T-cell (primary cell): Measurements from ENCODE around the gene RIPK3. TPM values are rescaled to one million over a fixed set of nuclear protein-coding genes. Genes with fewer than 3 reads are reported as not detected.

Experiments
- ATAC-seq, 4 experiments: fragments of 200-7000 bp in 3 of 4; fragments of 150-1000 bp in 1 of 4; cut with Tn5 transposase; replicated peaks in 1 of 4; 1 replicate in 3 of 4; 2 replicates in 1 of 4; pipeline ENCODE4 v1.10.0; 2021; ENCODE audit warnings: moderate library complexity in 3 of 4, mild to moderate bottlenecking in 2 of 4, moderate number of reproducible peaks in 1 of 4
- CTCF ChIA-PET, 2 donors: fragments of 300-600 bp; sonication (Branson Sonifier 250); formaldehyde crosslinking; loops; one replicate each; lab custom pipeline; 2022; ENCODE audit warnings: antibody characterized with exemption in 2 of 2; lab: Charles Lee
- POLR2A ChIA-PET, 2 donors: fragments of 300-600 bp; sonication (Branson Sonifier 250); formaldehyde crosslinking; loops; one replicate each; lab custom pipeline; 2022; ENCODE audit warnings: antibody characterized with exemption in 2 of 2; lab: Charles Lee
- DNase-seq, 35 experiments: peaks; one replicate each; pipeline versions ENCODE4 v3.0.0 to v3.0.0-alpha.2; 2013 to 2023
- H3K27ac ChIP-seq: one replicate; pipeline ENCODE4 v1.5.1; 2013; ENCODE audit warnings: low read length
- H3K27me3 ChIP-seq, 2 experiments: replicated peaks in 1 of 2; 1 replicate in 1 of 2; 2 replicates in 1 of 2; pipeline versions ENCODE4 v1.6.1 to v1.7.0; 2013; ENCODE audit warnings: low read length in 1 of 2, mixed read lengths in 1 of 2; ENCODE audit not compliant: control insufficient read depth in 2 of 2, insufficient read depth in 2 of 2; ENCODE audit errors: extremely low read depth in 1 of 2
- H3K36me3 ChIP-seq, 2 donors: 1 replicate in 1 of 2; 2 replicates in 1 of 2; pipeline versions ENCODE4 v1.6.1 to v1.7.0; 2013; ENCODE audit warnings: low read length in 1 of 2; ENCODE audit not compliant: control insufficient read depth in 2 of 2, insufficient read depth in 1 of 2; ENCODE audit errors: extremely low read depth in 1 of 2
- H3K4me1 ChIP-seq, 2 experiments: 1 replicate in 1 of 2; 2 replicates in 1 of 2; pipeline versions ENCODE4 v1.6.1 to v1.7.0; 2013; ENCODE audit warnings: low read length in 2 of 2, mixed read lengths in 1 of 2; ENCODE audit not compliant: insufficient read depth in 2 of 2, control insufficient read depth in 1 of 2; ENCODE audit errors: extremely low read depth in 1 of 2
- H3K4me3 ChIP-seq, 2 donors: 1 replicate in 1 of 2; 2 replicates in 1 of 2; pipeline versions ENCODE4 v1.5.1 to v1.7.0; 2013; ENCODE audit warnings: mild to moderate bottlenecking in 2 of 2, low read length in 1 of 2, moderate library complexity in 1 of 2; ENCODE audit not compliant: control insufficient read depth in 1 of 2; ENCODE audit errors: extremely low read depth in 1 of 2
- H3K9me3 ChIP-seq: 2 replicates; pipeline ENCODE4 v1.7.0; 2013
- H3K27ac Mint-ChIP-seq, 2 donors: one replicate each; pipeline ENCODE4 v1.8.0; 2020 to 2021; ENCODE audit warnings: mild to moderate bottlenecking in 2 of 2, mixed read lengths in 2 of 2
- H3K27me3 Mint-ChIP-seq, 2 donors: one replicate each; pipeline ENCODE4 v1.8.0; 2021 to 2022; ENCODE audit warnings: mixed read lengths in 2 of 2
- H3K36me3 Mint-ChIP-seq: one replicate; pipeline ENCODE4 v1.8.0; 2021; ENCODE audit warnings: mixed read lengths
- H3K4me1 Mint-ChIP-seq, 3 donors: one replicate each; pipeline ENCODE4 v1.8.0; 2020 to 2022; ENCODE audit warnings: mixed read lengths in 3 of 3, mild to moderate bottlenecking in 1 of 3
- H3K4me3 Mint-ChIP-seq, 3 donors: one replicate each; pipeline ENCODE4 v1.8.0; 2020 to 2022; ENCODE audit warnings: mild to moderate bottlenecking in 3 of 3, mixed read lengths in 3 of 3, moderate library complexity in 3 of 3
- H3K9me3 Mint-ChIP-seq, 3 donors: one replicate each; pipeline ENCODE4 v1.8.0; 2020 to 2022; ENCODE audit warnings: mixed read lengths in 3 of 3
- WGBS: methylation state at CpG from one replicate; pipeline ENCODE4 v1.1.5; 2013; ENCODE audit warnings: missing lambda C conversion rate; ENCODE audit not compliant: insufficient coverage; 5-methylcytosine and 5-hydroxymethylcytosine counted together
- total RNA-seq, 35 experiments: library from RNA in 6 of 35; stranded (reverse) in 6 of 35; fragments of 120-200 nt in 1 of 35; gene quantifications; one replicate each; pipeline versions ENCODE4 v1.2.1 to v1.2.4 and lab custom pipeline; 2013 to 2026

The RIPK3 gene
- total RNA-seq, 5 donors from 2014 or later (not counting 1 experiment from before 2014, with no cell fraction given), result 26.2 to 68.3 (median 59.2) TPM

DNA sequence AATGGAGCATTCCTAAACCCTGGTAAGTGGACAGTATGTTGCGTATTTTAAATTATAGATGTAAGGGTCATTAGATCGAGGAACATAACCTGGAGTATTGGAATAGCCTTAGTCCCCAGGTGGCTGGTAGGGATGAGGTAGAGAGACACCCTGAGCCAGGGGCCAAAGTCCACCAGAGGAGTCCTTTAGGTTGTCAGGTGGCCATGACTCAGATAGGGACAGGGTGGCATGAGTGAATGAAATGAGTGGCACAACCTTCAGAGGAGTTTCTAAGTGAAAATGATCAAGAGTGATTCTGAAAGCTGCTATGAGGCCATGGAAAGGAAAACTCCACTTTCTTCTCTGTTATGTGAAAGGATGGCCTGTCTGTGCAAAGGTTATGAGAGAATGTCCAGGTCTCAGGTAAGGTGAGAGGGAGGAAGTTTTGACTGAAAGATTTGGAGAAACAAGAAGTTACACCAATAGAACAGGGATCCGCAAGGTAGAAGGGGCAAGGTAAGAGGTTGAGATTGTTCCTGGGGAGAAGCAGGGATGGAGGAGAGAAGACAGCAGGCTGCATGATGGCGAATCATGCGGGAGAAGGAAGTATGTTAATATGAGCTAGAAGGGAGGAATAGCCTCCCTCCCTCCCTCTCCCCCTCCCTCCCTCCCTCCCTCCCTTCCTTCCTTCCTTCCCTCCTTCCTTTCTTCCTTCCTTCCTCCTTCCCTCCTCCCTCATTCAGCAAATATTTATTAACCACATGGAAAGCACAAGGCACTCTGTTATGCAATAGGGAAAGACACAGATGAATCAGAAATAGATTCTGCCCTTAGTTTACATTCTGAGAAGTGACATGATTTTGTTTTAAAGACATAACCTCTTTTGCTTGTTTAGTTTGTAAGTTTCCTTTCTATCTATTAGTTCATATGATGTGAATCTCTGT is 14.0 kb upstream of the RIPK3 start:
- ChIA-PET CTCF (interaction anchor here in 1 of 2 donors (0.6 kb wide), 1 partner anchor 252 kb away, joined by 4 read pairs; no protein-coding TSS in a partner anchor), POLR2A (no interaction called here)
- Histone ChIP-seq H3K27ac (no peak overlapping the region), H3K27me3 (peaks cover 0 to 27% of the 10 kb centered on the region in 2 experiments), H3K9me3 (no peaks in the 10 kb centered on the region), H3K4me3 (no peak overlapping the region), H3K36me3 (no peaks in the 10 kb centered on the region), H3K4me1 (no peaks in the 10 kb centered on the region)
- WGBS, result 33% methylated on average over 3 of the region's 5 CpGs
- no peak for ATAC-seq
- Mint-ChIP-seq H3K27ac (no peak overlapping the region), H3K9me3 (no peaks in the 10 kb centered on the region), H3K36me3 (no peaks in the 10 kb centered on the region), H3K4me3 (no peak overlapping the region), H3K4me1 (peaks cover 0 to 9% (median 0%) of the 10 kb centered on the region in 3 donors), H3K27me3 (peaks cover 44 to 51% of the 10 kb centered on the region in 2 donors)
- DNase-seq, result no peak

DNA sequence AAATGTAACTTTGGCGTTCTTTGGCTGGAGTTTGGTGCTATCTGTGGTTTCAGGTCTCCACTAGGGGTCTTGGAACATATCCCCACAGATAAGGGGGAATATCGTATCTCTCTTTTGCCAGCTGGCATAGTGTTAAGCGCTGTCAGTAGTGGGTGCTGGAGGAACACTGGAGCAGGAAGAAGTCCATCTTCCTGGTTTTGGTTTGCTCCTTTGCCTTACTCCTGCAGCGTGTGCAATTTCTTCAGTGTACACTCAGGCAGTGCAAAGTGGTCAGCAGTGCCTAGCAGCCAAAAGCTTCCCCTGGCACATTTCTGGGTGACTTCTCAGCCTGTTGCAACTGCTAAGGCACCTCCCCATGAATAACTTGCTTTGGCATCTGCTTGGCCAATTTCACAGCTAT is 11.7 kb upstream of the RIPK3 start:
- Mint-ChIP-seq H3K4me3 (no peak overlapping the region), H3K4me1 (peaks cover 0 to 9% (median 0%) of the 10 kb centered on the region in 3 donors), H3K27ac (no peak overlapping the region), H3K27me3 (peaks cover 49 to 63% of the 10 kb centered on the region in 2 donors), H3K9me3 (no peaks in the 10 kb centered on the region), H3K36me3 (no peaks in the 10 kb centered on the region)
- Histone ChIP-seq H3K9me3 (no peaks in the 10 kb centered on the region), H3K4me1 (no peaks in the 10 kb centered on the region), H3K27ac (no peak overlapping the region), H3K4me3 (no peak overlapping the region), H3K27me3 (peaks cover 0 to 36% of the 10 kb centered on the region in 2 experiments), H3K36me3 (no peaks in the 10 kb centered on the region)
- DNase-seq, result no peak
- POLR2A ChIA-PET, result interaction anchor here in 1 of 2 donors (0.7 kb wide), 1 partner anchor 107 kb away, joined by 4 read pairs; no protein-coding TSS in a partner anchor
- CTCF ChIA-PET, result interaction anchor here in 1 of 2 donors (0.6 kb wide), 1 partner anchor 47 kb away, joined by 6 read pairs; the partner anchor contains the start of gene NYNRIN
- WGBS, result 42% methylated on average over 3 of the region's 4 CpGs
- no peak for ATAC-seq

DNA sequence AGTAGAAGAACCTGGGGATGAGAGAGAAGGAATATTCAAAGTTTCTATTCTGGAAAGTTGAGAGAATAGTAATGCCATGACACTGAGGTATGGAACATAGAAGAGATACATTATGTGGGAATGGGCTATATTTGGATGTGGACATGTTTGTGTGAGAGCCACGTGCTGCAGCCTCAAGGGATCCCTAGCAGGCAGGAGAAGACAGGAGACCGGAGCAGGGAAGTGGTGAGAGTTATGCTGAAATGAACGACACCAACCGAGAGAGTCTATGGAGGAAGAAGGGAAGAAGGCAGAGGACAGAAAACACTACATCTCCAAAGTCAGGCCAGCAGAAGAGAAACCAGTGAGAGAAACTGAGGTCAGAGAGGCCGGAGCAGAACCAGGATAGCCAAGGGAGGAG is 10.0 kb upstream of the RIPK3 start:
- CTCF ChIA-PET, result no interaction called here
- WGBS, result 41% methylated on average over 2 of the region's 5 CpGs
- H3K4me3 Mint-ChIP-seq, result no peak overlapping the region

DNA sequence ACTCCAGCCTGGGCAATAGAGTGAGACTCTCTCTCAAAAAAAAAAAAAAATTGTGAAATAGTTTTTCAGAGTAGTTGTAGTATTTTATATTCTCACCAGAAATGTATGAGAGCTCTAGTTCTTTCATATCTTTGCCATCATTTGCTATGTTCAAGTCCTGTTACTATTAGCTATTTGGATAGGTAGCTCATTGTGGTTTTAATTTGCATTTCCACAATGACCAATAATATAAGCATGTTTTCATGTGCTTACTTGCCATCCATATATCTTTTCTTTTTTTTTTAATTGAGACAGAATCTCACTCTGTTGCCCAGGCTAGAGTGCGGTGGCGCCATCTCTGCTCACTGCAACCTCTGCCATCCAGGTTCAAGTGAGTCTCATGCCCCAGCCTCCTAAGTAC is 8.4 kb upstream of the RIPK3 start:
- Histone ChIP-seq H3K36me3 (no peaks in the 10 kb centered on the region), H3K27ac (no peak overlapping the region), H3K27me3 (peaks cover 0 to 47% of the 10 kb centered on the region in 2 experiments), H3K9me3 (no peaks in the 10 kb centered on the region), H3K4me1 (no peaks in the 10 kb centered on the region), H3K4me3 (no peak overlapping the region)
- Mint-ChIP-seq H3K27me3 (peaks cover 53 to 65% of the 10 kb centered on the region in 2 donors), H3K4me3 (no peak overlapping the region), H3K4me1 (no peaks in the 10 kb centered on the region), H3K9me3 (no peaks in the 10 kb centered on the region), H3K27ac (no peak overlapping the region), H3K36me3 (no peaks in the 10 kb centered on the region)
- WGBS, result 90% methylated on average over 2 of the region's 2 CpGs
- ChIA-PET CTCF (interaction anchor here (0.6 to 0.7 kb wide), 4 partner anchors 11 to 1056 kb away, joined by 3 to 6 read pairs (median 4); no protein-coding TSS in a partner anchor), POLR2A (interaction anchor here in 1 of 2 donors (0.6 kb wide), 1 partner anchor 10 kb away, joined by 3 read pairs; no protein-coding TSS in a partner anchor)
- DNase-seq, result no peak
- no peak for ATAC-seq

More for the DNA sequence above, 10.0 kb upstream of the RIPK3 start:
- Histone ChIP-seq H3K4me1 (no peaks in the 10 kb centered on the region), H3K4me3 (no peak overlapping the region), H3K9me3 (no peaks in the 10 kb centered on the region), H3K27me3 (peaks cover 0 to 42% of the 10 kb centered on the region in 2 experiments), H3K36me3 (no peaks in the 10 kb centered on the region), H3K27ac (no peak overlapping the region)
- ATAC-seq (no peak), DNase-seq (no peak)
- no peaks in the 10 kb centered on the region for H3K9me3 Mint-ChIP-seq
- H3K36me3 Mint-ChIP-seq, result no peaks in the 10 kb centered on the region
- POLR2A ChIA-PET, result no interaction called here
- peaks cover 54 to 73% of the 10 kb centered on the region in 2 donors for H3K27me3 Mint-ChIP-seq
- H3K27ac Mint-ChIP-seq, result no peak overlapping the region
- H3K4me1 Mint-ChIP-seq, result peaks cover 0 to 9% (median 0%) of the 10 kb centered on the region in 3 donors

DNA sequence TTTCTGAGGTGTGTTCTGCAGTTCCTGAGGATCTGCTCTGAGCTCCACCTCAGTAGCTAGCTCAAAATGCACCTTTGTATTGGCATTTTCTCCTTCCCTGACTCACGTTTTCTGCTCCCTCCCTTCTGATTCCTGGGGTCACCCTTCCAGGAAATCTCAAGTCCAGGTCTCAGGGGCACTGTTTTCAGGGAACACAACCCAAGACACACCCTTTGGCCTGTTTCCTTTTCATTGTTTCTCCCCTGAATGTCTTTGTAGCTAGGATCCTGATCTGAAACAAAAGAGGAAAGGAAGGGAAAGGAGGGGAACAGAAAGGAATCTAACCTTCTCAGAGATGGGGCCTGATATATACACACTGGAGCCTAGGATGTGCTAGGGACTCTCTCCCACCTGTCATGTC is 7.3 kb upstream of the RIPK3 start:
- no peak for ATAC-seq

DNA sequence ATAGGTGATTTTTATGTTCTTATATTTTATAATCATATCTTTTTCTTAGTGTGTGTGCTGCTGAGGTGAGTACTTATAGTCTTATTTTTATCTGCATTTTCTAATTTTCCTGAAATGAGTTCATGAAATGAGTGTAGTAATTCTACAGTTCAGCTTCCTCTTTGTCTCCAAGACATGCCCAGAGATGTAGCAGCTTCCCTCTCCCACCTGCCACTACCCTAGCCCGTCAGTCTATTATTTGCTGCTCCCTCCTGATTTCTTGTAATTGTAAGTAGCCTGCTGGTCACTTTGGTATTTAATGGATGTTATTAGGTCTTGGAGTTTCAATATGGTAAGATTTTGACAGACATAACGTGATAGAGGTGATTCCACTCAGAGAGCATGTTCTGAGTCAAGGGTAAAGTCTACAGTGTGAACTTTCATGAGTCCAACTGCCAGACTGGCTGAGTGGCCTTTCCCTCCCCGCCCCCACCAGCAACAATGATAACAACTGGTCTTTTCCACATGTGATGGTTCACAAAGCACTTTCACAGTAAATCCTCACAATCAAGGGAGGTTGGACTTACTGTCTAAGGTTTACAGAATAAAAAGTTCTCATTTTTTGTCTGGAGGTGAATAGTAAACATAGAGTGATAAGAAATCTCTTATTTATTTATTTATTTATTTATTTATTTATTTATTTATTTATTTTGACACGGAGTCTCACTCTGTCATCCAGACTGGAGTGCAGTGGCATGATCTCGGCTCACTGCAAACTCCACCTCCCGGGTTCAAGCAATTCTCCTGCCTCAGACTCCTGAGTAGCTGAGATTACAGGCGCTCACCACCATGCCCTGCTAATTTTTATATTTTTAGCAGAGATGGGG is 4.2 kb upstream of the RIPK3 start:
- Histone ChIP-seq H3K27me3 (peaks cover 0 to 25% of the 10 kb centered on the region in 2 experiments), H3K4me3 (no peak overlapping the region), H3K4me1 (peaks cover 5 to 8% of the 10 kb centered on the region in 2 experiments), H3K36me3 (no peaks in the 10 kb centered on the region), H3K27ac (no peak overlapping the region), H3K9me3 (no peaks in the 10 kb centered on the region)
- H3K4me3 Mint-ChIP-seq, result no peak overlapping the region
- 90% methylated on average over 4 of the region's 7 CpGs for WGBS
- DNase-seq, result no peak
- CTCF ChIA-PET, result interaction anchor here in 1 of 2 donors (1.6 kb wide), 1 partner anchor 10 kb away, joined by 5 read pairs; no protein-coding TSS in a partner anchor
- H3K27ac Mint-ChIP-seq, result no peak overlapping the region
- H3K36me3 Mint-ChIP-seq, result no peaks in the 10 kb centered on the region
- H3K4me1 Mint-ChIP-seq, result peaks cover 9 to 12% (median 10%) of the 10 kb centered on the region in 3 donors
- H3K27me3 Mint-ChIP-seq, result peaks cover 29 to 32% of the 10 kb centered on the region in 2 donors
- no peaks in the 10 kb centered on the region for H3K9me3 Mint-ChIP-seq
- POLR2A ChIA-PET, result no interaction called here
- no peak for ATAC-seq

More for the DNA sequence above, 7.3 kb upstream of the RIPK3 start:
- Histone ChIP-seq H3K36me3 (no peaks in the 10 kb centered on the region), H3K4me3 (no peak overlapping the region), H3K27ac (no peak overlapping the region), H3K9me3 (no peaks in the 10 kb centered on the region), H3K27me3 (peaks cover 0 to 47% of the 10 kb centered on the region in 2 experiments), H3K4me1 (no peaks in the 10 kb centered on the region)
- no peaks in the 10 kb centered on the region for H3K36me3 Mint-ChIP-seq
- ChIA-PET CTCF (no interaction called here), POLR2A (no interaction called here)
- no peaks in the 10 kb centered on the region for H3K4me1 Mint-ChIP-seq
- H3K9me3 Mint-ChIP-seq, result no peaks in the 10 kb centered on the region
- H3K4me3 Mint-ChIP-seq, result no peak overlapping the region
- H3K27me3 Mint-ChIP-seq, result peaks cover 51 to 57% of the 10 kb centered on the region in 2 donors
- H3K27ac Mint-ChIP-seq, result no peak overlapping the region
- DNase-seq, result no peak
- WGBS, result 45% methylated on average over 1 of the region's 1 CpG
